Measurements from ENCODE around the gene GTF2IRD1. TPM values are rescaled to one million over a fixed set of nuclear protein-coding genes. Genes with fewer than 3 reads are reported as not detected.
"Not testable (repeated sequence)": the region's sequence is repeated elsewhere in the genome, so short reads cannot be mapped to it uniquely, and the experiment has no call there.

Gene GTF2IRD1
- total and polyA plus RNA-seq, 3 donors from 2014 or later = 15.1 to 24.7 (median 22.4) TPM

GRCh38 chr7:74526780-74527179 lies 73.1 kb downstream of the GTF2IRD1 start:
- WGBS, 2 donors = 91 to 92% methylated on average over 8 of the region's 8 CpGs
- Histone ChIP-seq H3K27ac (no peak overlapping the region), H3K36me3 (ENCODE audit: low read depth, missing control alignments) (no peaks in the 10 kb centered on the region), H3K4me3 (no peak overlapping the region), H3K27me3 (no peaks in the 10 kb centered on the region), H3K9me3 (no peaks in the 10 kb centered on the region), H3K4me1 (no peaks in the 10 kb centered on the region)
- intact Hi-C loops (cut with DNase I; ENCODE audit: low total_unique reads) = no loop called here
- no peak for DNase-seq
- no peak for TF ChIP-seq POLR2A (IDR thresholded peaks at IDR 0.05)
- no peak for TF ChIP-seq CTCF (IDR thresholded peaks at IDR 0.05)

- intact Hi-C loops (cut with DNase I; ENCODE audit: low total_unique reads) = no loop called here
- Histone ChIP-seq H3K36me3 (ENCODE audit: low read depth, missing control alignments) (no peaks in the 10 kb centered on the region), H3K27me3 (no peaks in the 10 kb centered on the region), H3K27ac (no peak overlapping the region), H3K4me3 (no peak overlapping the region), H3K9me3 (no peaks in the 10 kb centered on the region), H3K4me1 (no peaks in the 10 kb centered on the region)
- WGBS, 2 donors = 93 to 95% methylated on average over 7 of the region's 7 CpGs
- no peak for DNase-seq
- TF ChIP-seq CTCF (IDR thresholded peaks at IDR 0.05) = no peak
- no peak for TF ChIP-seq POLR2A (IDR thresholded peaks at IDR 0.05)
Measured at GRCh38 chr7:74527842-74528241, 74.1 kb downstream of the GTF2IRD1 start.

GRCh38 chr7:74528773-74529172 lies 75.1 kb downstream of the GTF2IRD1 start:
- H3K27ac ChIP-seq; H3K4me3 ChIP-seq; DNase-seq; H3K27me3 ChIP-seq; H3K36me3 ChIP-seq (ENCODE audit: low read depth, missing control alignments); intact Hi-C loops (cut with DNase I; ENCODE audit: low total_unique reads); H3K4me1 ChIP-seq; H3K9me3 ChIP-seq: not testable (repeated sequence)
- WGBS, 2 donors = 88 to 92% methylated on average over 7 of the region's 7 CpGs

- 57 to 60% methylated on average over 2 to 11 of the region's 13 CpGs for WGBS, 2 donors
- TF ChIP-seq POLR2A (IDR thresholded peaks at IDR 0.05) (no peak), CTCF (IDR thresholded peaks at IDR 0.05) (no peak)
- DNase-seq = no peak
- Histone ChIP-seq H3K4me3 (no peak overlapping the region), H3K36me3 (ENCODE audit: low read depth, missing control alignments) (no peaks in the 10 kb centered on the region), H3K27me3 (no peaks in the 10 kb centered on the region), H3K4me1 (no peaks in the 10 kb centered on the region), H3K27ac (no peak overlapping the region), H3K9me3 (no peaks in the 10 kb centered on the region)
- intact Hi-C loops (cut with DNase I; ENCODE audit: low total_unique reads) = no loop called here
Measured at GRCh38 chr7:74535951-74536356, 82.2 kb downstream of the GTF2IRD1 start.

- H3K27me3 ChIP-seq; H3K9me3 ChIP-seq; H3K36me3 ChIP-seq (ENCODE audit: low read depth, missing control alignments); H3K4me3 ChIP-seq; H3K4me1 ChIP-seq; H3K27ac ChIP-seq; DNase-seq; intact Hi-C loops (cut with DNase I; ENCODE audit: low total_unique reads): not testable (repeated sequence)
- 90 to 93% methylated on average over 5 of the region's 5 CpGs for WGBS, 2 donors
Measured at GRCh38 chr7:74541937-74542336, 88.2 kb downstream of the GTF2IRD1 start.

- no peaks in the 10 kb centered on the region for H3K27me3 ChIP-seq
- no peak overlapping the region for H3K27ac ChIP-seq
- DNase-seq = peak; percentile 22
- intact Hi-C loops (cut with DNase I; ENCODE audit: low total_unique reads) = no loop called here
- H3K4me3 ChIP-seq = no peak overlapping the region
- H3K9me3 ChIP-seq = no peaks in the 10 kb centered on the region
- no peaks in the 10 kb centered on the region for H3K4me1 ChIP-seq
- H3K36me3 ChIP-seq (ENCODE audit: low read depth, missing control alignments) = no peaks in the 10 kb centered on the region
- WGBS, 2 donors = 78 to 90% methylated on average over 7 to 9 of the region's 9 CpGs
- TF ChIP-seq POLR2A (IDR thresholded peaks at IDR 0.05) = no peak
- no peak for TF ChIP-seq CTCF (IDR thresholded peaks at IDR 0.05)
Measured at GRCh38 chr7:74542558-74543117, 88.9 kb downstream of the GTF2IRD1 start.

Measured in testis (tissue), 3 donors.